GM12878 (cell line): ENCODE data around the gene KLHL2. TPM values are rescaled to one million over a fixed set of nuclear protein-coding genes. Genes with fewer than 3 reads are reported as not detected.

Source experiments
- ATAC-seq: fragments of 200-7000 bp; cut with Tn5 transposase; 3 replicates; pipeline ENCODE4 v1.9.1; 2020; ENCODE audit warnings: mild to moderate bottlenecking, moderate library complexity
- BruUV-seq: library from RNA; stranded (reverse); fragments of 400-500 nt; replicated peaks from 2 replicates; lab custom pipeline; 2021; lab: Mats Ljungman, UMichigan
- CTCF ChIA-PET: fragments of 300-600 bp; sonication (Branson Sonifier 250); formaldehyde crosslinking; extraction: SDS; loops from one replicate; lab custom pipeline; 2021; ENCODE audit warnings: inconsistent platforms; lab: Yijun Ruan, JAX
- POLR2A ChIA-PET: fragments of 350-600 bp; formaldehyde crosslinking; extraction: SDS; loops from one replicate; lab custom pipeline; 2021; ENCODE audit warnings: inconsistent platforms; lab: Charles Lee
- RAD21 ChIA-PET: fragments of 300-600 bp; sonication (Branson Sonifier 250); formaldehyde crosslinking; loops from one replicate; lab custom pipeline; 2023; ENCODE audit warnings: antibody characterized with exemption; ENCODE audit not compliant: unreplicated experiment; lab: Charles Lee
- SMC1A ChIA-PET: fragments of 300-600 bp; sonication (Branson Sonifier 250); formaldehyde crosslinking; loops from one replicate; lab custom pipeline; 2023; ENCODE audit not compliant: unreplicated experiment, uncharacterized antibody; lab: Charles Lee
- DNase-seq: peaks from one replicate; pipeline ENCODE4 v3.0.0-alpha.2; 2011; ENCODE audit warnings: low read depth, low spot score
- FAIRE-seq: peaks from 3 replicates; lab custom pipeline; 2011; peaks lifted over from hg19 to GRCh38; lab: Jason Lieb, UNC
- H2AFZ ChIP-seq: 2 replicates; pipeline ENCODE4 v1.6.0; 2011; ENCODE audit warnings: low read depth, low read length, control low read depth; ENCODE audit not compliant: control insufficient read depth
- H3K27ac ChIP-seq: 2 replicates; pipeline ENCODE4 v1.5.1; 2011; ENCODE audit warnings: control low read depth; ENCODE audit not compliant: control insufficient read depth, insufficient read depth
- H3K27me3 ChIP-seq, 2 experiments: replicated peaks in 1 of 2; 2 replicates each; pipeline versions ENCODE4 v1.6.0 to v1.6.1; 2011; ENCODE audit warnings: low read length in 1 of 2; ENCODE audit not compliant: control insufficient read depth in 2 of 2, insufficient read depth in 2 of 2
- H3K36me3 ChIP-seq, 2 experiments: 2 replicates each; pipeline ENCODE4 v1.5.1; 2011; ENCODE audit warnings: low read length in 1 of 2; ENCODE audit not compliant: control insufficient read depth in 2 of 2, insufficient read depth in 2 of 2
- H3K4me1 ChIP-seq: 2 replicates; pipeline ENCODE4 v1.6.1; 2011; ENCODE audit warnings: mild to moderate bottlenecking, low read length, moderate library complexity, mixed read lengths; ENCODE audit not compliant: control insufficient read depth, insufficient read depth
- H3K4me2 ChIP-seq: 2 replicates; pipeline ENCODE4 v1.6.0; 2011; ENCODE audit warnings: control low read depth; ENCODE audit not compliant: control insufficient read depth, insufficient read depth
- H3K4me3 ChIP-seq: fragments of 200-600 bp; sonication (generic); 2 replicates; pipeline ENCODE4 v1.5.1; 2016
- H3K79me2 ChIP-seq: 2 replicates; pipeline ENCODE4 v1.6.0; 2011; ENCODE audit warnings: low read length; ENCODE audit not compliant: control insufficient read depth, insufficient read depth
- H3K9ac ChIP-seq: 2 replicates; pipeline ENCODE4 v1.8.0; 2011; ENCODE audit warnings: low read length, control low read depth, mixed read lengths; ENCODE audit not compliant: control insufficient read depth, insufficient read depth
- H3K9me3 ChIP-seq: replicated peaks from 3 replicates; pipeline ENCODE4 v1.5.1; 2011; ENCODE audit warnings: mild to moderate bottlenecking, low read length; ENCODE audit not compliant: control insufficient read depth, insufficient read depth
- H4K20me1 ChIP-seq: 2 replicates; pipeline ENCODE4 v1.6.0; 2011; ENCODE audit not compliant: control insufficient read depth, insufficient read depth
- BMI1 ChIP-seq: fragments of 450-650 bp; IDR thresholded peaks from 2 replicates; pipeline ENCODE4 v1.6.1; 2016; ENCODE audit warnings: mild to moderate bottlenecking, moderate library complexity, borderline replicate concordance
- GABPA ChIP-seq: IDR thresholded peaks from 2 replicates; pipeline ENCODE4 v1.6.1; 2014; ENCODE audit warnings: antibody characterized with exemption, low read depth, mild to moderate bottlenecking, inconsistent platforms
- KAT2A ChIP-seq: conservative IDR thresholded peaks from 2 replicates; pipeline ENCODE4 v1.6.1; 2011; ENCODE audit warnings: low read depth, low read length; ENCODE audit not compliant: control insufficient read depth
- NR2C1 ChIP-seq: fragments of 450-650 bp; IDR thresholded peaks from 2 replicates; pipeline ENCODE4 v1.6.1; 2017; ENCODE audit warnings: antibody characterized with exemption, mild to moderate bottlenecking, moderate library complexity
- POLR2AphosphoS5 ChIP-seq: IDR thresholded peaks from 2 replicates; pipeline ENCODE4 v1.6.1; 2011; ENCODE audit warnings: mild to moderate bottlenecking, low read length, inconsistent platforms
- SPI1 ChIP-seq: IDR thresholded peaks from 2 replicates; pipeline ENCODE4 v1.6.1; 2011; ENCODE audit warnings: low read depth, mild to moderate bottlenecking, low read length, moderate library complexity, borderline replicate concordance; ENCODE audit not compliant: insufficient read depth
- TBL1XR1 ChIP-seq: IDR thresholded peaks from 2 replicates; pipeline ENCODE4 v1.6.1; 2012; ENCODE audit warnings: low read depth, low read length, improper control_type of control experiment
- WGBS: methylation state at CpG from one replicate; pipeline ENCODE4 v1.1.6; 2016; ENCODE audit warnings: low lambda C conversion rate; ENCODE audit not compliant: insufficient replicate concordance, insufficient coverage; ENCODE audit errors: missing lambda C conversion rate; 5-methylcytosine and 5-hydroxymethylcytosine counted together
- in situ Hi-C: fragments of 300-500 bp; cut with MboI; formaldehyde crosslinking; loops from 9 replicates; pipeline ENCODE4 v1.14.3; 2018; ENCODE audit warnings: mixed read lengths
- intact Hi-C: fragments of 100-400 bp; cut with micrococcal nuclease; formaldehyde crosslinking; loops from one replicate; pipeline ENCODE4 v1.14.2; 2022; ENCODE audit not compliant: unreplicated experiment
- polyA plus RNA-seq, 11 experiments: library from polyadenylated mRNA; depleted of rRNA in 4 of 11; unstranded in 6 of 11; stranded (reverse) in 5 of 11; fragments of >200 nt; fragmentation: Nextera tagmentation in 4 of 11; fragmentation: Illumina TruSeq in 1 of 11; extraction: Ambion mirVana in 4 of 11; extraction: Trizol in 1 of 11; gene quantifications; 1 replicate in 1 of 11; 2 replicates in 10 of 11; pipeline versions ENCODE4 v1.2.1 to v1.2.3, GENCODE V29; 2011 to 2016; ENCODE audit warnings: inconsistent platforms in 2 of 11, missing spikeins in 2 of 11, low read depth in 1 of 11
- total RNA-seq, 4 experiments: library from RNA; depleted of rRNA in 3 of 4; stranded (reverse); fragments of >200 nt in 3 of 4; fragmentation: Illumina TruSeq in 1 of 4; extraction: Trizol in 1 of 4; gene quantifications; 2 replicates each; pipeline versions ENCODE4 v1.2.1 to v1.2.3, GENCODE V29; 2013 to 2021
- TF ChIP-seq, protein P1 (sequence below): fragments of 450-650 bp; IDR thresholded peaks from 2 replicates; pipeline ENCODE4 v1.6.1; 2017; ENCODE audit warnings: mild to moderate bottlenecking

KLHL2 gene
- total and polyA plus RNA-seq, 10 of the 15 experiments (the other 5 are each of a cell fraction or from before 2014, with no cell fraction given) = 4.8 to 22.8 (median 12.9) TPM

DNA sequence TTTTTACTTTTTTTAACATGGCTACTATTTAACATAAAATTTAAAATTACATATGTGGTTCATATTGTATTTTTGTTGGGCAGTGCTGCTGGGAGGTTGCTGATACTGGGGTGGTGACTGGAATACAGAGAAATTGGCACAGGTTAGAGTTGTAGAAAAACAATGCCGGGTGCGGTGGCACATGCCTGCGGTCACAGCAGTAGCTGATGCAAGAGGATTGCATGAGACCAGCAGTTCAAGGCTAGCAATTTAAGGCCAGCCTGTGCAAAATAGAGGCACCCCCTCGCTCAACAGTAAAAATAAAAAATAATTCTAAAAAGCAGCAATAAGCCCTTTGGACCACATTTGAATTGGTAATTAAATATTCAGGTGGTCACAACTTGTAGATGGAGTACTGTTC is 159.7 kb downstream of the KLHL2 start (continued):
- no peak for TF ChIP-seq GABPA
- TF ChIP-seq KAT2A = no peak
- TF ChIP-seq, all 136 proteins: peak for 0

DNA sequence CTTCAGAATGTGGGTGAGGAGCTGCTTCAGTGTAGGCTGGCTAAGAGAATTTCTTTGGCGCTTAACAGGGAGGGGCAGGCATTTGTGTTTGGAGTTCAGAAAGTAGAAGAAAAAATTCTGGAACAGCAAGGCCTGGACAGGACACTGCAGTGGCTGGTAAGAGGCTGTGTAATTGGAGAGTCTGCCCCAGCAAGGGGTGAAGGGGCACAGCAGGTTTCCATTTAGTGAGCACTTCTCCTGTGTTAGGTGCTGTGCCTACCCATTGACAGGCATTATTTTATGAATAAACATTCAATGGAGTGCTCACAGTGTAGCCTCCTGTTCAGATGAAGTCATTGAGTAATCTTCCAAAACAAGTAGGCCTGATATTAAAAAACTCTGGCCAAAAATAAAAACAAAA is 160.8 kb downstream of the KLHL2 start:
- ChIA-PET SMC1A (no interaction called here), RAD21 (no interaction called here), CTCF (interaction anchor here (0.7 kb wide), 1 partner anchor 12 kb away, joined by 3 read pairs; no protein-coding TSS in a partner anchor), POLR2A (no interaction called here)
- Histone ChIP-seq H4K20me1 (no peaks in the 10 kb centered on the region), H3K4me2 (no peak overlapping the region), H3K9me3 (no peaks in the 10 kb centered on the region), H3K27ac (no peak overlapping the region), H3K79me2 (no peaks in the 10 kb centered on the region), H3K4me1 (no peaks in the 10 kb centered on the region), H3K27me3 (no peaks in the 10 kb centered on the region), H3K4me3 (no peak overlapping the region), H3K9ac (no peak overlapping the region), H2AFZ (no peak overlapping the region), H3K36me3 (no peaks in the 10 kb centered on the region)
- 100% methylated on average over 1 of the region's 1 CpG for WGBS
- FAIRE-seq (no peak), DNase-seq (no peak), ATAC-seq (no peak)
- TF ChIP-seq NR2C1 (no peak), BMI1 (no peak), POLR2AphosphoS5 (no peak), TBL1XR1 (no peak), SPI1 (no peak)
- TF ChIP-seq, protein P1, sequence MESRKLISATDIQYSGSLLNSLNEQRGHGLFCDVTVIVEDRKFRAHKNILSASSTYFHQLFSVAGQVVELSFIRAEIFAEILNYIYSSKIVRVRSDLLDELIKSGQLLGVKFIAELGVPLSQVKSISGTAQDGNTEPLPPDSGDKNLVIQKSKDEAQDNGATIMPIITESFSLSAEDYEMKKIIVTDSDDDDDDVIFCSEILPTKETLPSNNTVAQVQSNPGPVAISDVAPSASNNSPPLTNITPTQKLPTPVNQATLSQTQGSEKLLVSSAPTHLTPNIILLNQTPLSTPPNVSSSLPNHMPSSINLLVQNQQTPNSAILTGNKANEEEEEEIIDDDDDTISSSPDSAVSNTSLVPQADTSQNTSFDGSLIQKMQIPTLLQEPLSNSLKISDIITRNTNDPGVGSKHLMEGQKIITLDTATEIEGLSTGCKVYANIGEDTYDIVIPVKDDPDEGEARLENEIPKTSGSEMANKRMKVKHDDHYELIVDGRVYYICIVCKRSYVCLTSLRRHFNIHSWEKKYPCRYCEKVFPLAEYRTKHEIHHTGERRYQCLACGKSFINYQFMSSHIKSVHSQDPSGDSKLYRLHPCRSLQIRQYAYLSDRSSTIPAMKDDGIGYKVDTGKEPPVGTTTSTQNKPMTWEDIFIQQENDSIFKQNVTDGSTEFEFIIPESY = no peak
- in situ Hi-C loops (no loop called here), intact Hi-C loops (no loop called here)
- BruUV-seq = no TSS peak
